GM19328 (cell line): ENCODE results near the gene OSBPL8.

ENCODE experiments used
- ATAC-seq: cut with Tn5 transposase; IDR thresholded peaks from one replicate; pipeline ENCODE4 v1.9.1; 2021; ENCODE audit warnings: mild to moderate bottlenecking, moderate library complexity; ENCODE audit not compliant: unreplicated experiment

The OSBPL8 gene

GRCh38 chr12:76559400-76560085 is at the start of gene OSBPL8:
TSS of gene OSBPL8 (minus strand) at chr12:76559771. CDS start at chr12:76487551, 72,220 bp downstream.
- ATAC-seq: peak; percentile 63

DNA sequence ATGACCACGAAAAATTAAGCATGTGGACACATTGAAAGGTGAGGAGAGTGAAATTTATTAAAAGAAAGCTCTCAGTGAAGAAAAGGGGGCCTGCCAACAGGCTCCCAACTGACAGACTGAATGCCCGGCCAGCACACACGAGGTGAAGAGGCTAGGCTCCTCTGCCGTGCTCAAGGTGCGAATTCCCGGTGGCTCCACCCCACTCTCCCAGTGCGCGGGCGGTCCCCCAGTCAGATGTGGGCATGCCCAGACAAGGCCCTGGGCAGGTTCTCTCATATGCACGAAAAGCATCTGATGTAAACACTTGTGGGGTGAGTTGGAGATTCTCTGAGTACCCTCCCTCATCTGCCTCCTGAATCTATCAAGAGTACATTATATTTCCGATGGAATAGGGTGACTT is 48.5 kb upstream of the OSBPL8 start:
- no peak for ATAC-seq

DNA sequence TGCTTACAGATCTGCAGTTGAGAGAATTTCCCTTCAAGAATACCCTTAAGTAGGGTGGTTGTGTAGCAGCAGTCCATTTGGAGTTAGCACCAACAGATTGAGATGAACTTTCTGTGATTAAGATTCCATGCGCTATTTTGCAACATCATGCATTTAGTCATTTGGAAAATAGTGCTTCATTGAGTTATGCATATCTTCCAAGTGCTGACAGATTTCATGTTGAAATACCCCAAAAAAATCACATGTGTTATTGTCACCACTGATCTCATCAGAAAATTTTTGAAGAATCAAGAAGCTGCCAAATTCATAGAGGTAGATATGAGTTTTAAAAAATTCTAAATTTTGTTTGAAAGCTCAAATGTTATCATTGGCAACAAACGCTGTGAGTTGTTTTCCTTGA is 35.5 kb upstream of the OSBPL8 start:
- no peak for ATAC-seq

GRCh38 chr12:76591476-76591875 is 31.9 kb upstream of the OSBPL8 start:
- ATAC-seq: no peak

DNA sequence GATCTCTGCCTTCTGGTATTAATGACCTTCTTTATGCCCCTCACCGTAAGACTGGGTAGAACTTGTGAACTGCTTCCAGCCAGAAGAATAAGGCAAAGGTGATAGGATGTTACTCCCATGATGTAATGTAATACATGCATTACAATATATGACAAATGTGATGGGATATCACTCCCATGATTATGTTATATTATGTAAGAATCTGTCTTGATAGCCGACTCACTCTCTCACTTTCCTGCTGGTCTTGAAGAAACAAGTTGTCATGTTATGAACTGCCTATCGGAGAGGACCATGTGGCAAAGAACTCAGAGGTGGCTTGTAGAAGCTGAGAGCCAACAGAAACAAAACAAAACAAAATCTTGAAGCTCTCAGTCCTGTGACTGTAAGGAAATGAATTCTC is 30.6 kb upstream of the OSBPL8 start:
- no peak for ATAC-seq

- no peak for ATAC-seq
These were observed 29.5 kb upstream of the OSBPL8 start for GRCh38 chr12:76588881-76589565.

GRCh38 chr12:76587428-76588178 is 28.0 kb upstream of the OSBPL8 start:
- no peak for ATAC-seq

GRCh38 chr12:76586764-76587395 is 27.3 kb upstream of the OSBPL8 start:
- no peak for ATAC-seq

DNA sequence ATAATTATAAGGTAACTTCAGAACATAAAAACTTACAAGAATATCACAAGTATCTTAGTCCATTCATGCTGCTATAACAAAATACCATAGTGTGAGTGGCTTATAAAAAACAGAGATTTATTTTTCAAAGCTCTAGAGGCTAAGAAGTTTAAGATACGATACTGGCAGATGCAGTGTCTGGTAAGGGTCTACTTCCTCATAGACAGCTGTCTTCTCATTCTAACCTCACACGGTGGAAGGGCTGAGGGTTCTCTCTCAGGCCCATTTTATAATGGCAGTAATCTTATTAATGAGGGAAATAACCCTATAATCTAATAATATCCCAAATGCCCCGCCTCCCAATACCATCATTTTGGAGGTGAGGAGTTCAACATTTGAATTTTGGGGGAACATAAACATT is 23.7 kb upstream of the OSBPL8 start:
- no peak for ATAC-seq

- ATAC-seq: no peak
These were observed 14.3 kb upstream of the OSBPL8 start for GRCh38 chr12:76573840-76574373.

- no peak for ATAC-seq
These were observed 11.7 kb upstream of the OSBPL8 start for GRCh38 chr12:76571256-76571655.

DNA sequence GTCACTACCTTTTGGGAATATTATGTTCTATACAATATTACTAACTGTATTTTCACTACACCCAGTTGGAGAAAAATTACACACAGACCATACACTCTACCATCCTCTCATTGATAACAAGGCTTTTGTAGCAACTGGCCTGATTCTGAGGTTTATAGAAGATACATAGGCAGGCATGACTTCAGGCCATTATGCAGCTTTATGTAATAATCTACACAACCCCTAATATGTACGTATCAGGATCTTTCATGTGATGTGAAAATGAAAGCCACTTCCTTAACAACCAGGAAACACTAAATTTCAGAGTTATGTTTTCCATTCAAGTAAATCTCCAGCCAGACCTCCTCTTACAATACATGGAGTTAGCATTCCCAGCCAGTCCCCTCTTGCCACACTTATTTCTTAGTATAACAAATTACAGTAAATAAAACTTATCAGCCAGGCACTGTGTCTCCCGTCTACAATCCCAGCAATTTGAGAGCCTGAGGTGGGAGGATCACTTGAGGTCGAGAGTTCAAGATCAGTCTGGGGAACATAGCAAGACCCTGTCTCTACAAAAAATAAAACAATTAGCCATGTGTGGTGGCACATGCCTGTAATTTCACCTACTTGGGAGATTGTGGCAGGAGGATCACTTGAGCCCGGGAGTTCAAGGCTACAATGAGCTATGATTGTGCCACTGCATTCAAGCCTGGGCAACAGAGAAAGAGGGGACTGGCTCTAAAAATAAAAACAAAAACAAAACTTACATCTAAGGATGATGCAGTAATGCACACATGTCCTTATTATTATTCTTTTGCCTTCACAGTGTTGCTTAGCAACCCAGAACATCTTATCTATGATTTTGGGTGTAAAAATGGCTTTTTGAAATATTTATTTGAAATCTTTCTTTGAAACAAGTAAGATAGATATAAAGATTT is 10.4 kb upstream of the OSBPL8 start:
- ATAC-seq: no peak

- no peak for ATAC-seq
These were observed 9.4 kb upstream of the OSBPL8 start for GRCh38 chr12:76568888-76569551.

DNA sequence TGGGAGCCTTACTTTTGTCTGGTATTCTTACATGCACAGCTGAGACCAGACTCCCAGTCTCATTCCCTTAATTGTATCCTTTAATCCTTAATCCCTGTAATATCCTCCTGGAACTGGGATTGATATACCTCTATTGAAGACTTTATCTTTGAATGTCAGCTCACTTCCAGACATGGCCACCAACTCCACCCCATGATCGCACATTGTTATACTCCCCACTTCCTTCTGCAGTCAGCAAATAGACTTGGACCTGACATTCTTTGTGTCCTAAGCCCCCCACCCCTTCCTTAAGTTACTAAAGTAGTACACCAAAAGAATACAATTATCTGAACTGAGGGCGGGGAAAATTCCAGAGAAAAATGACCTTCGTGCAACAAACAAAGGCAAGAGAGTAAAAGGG is 8.6 kb upstream of the OSBPL8 start:
- no peak for ATAC-seq

DNA sequence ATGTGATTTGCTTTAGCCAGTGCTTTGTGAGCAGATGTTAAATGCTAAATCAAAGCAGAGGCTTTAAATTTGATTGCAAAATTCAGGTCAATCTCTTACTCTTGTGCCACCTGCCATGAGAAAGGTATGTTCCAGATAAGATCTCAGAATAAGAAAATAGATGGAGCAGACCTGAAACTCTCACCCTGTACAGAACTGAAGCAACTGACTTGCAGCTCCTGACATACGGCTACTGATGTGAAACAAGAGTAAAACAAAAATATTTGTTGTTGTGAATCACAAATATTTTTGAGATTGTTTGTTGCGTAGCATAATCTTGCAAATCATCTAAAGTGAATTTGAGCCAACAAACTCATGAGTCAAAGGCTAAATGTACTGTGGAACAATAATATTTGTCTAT is 3.5 kb upstream of the OSBPL8 start:
- ATAC-seq: no peak

DNA sequence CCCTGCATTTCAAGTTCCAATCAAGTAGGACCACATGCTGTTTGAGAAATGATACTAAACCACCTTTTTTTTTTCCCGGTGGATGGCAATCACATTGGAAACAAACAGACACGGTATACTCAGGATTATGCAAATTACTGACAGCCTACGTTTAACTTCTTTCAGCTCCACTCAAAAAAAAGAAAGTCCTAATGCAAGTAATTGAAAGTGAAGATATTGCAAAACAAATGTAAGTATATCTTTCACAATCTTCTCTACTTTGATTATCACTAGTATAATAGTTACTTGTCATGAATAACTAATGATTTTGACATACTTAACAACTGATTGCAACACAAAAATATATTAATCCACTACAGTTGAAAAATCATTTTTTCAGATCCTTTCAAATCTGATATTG is 2.6 kb upstream of the OSBPL8 start:
- no peak for ATAC-seq

DNA sequence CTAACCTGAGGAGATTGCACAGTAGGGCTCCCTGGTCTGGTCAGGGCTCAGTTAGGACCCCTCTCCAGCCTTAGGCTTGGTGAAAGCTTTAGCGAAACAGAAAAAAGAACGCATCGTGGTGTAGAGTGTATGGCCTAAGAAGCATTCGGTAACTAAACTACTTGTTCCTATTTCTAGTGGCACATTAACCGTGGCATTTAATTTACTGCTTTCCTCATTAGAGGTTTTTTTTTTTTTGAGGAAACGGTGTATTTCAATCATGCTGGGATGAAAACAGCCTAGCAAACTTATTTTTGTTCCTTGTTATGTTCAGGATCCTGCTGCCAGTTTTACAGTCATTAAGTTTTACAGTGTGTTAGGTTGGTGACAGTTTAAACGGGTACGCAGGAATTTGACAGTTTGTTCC is 518 bp upstream of the OSBPL8 start:
- peak; percentile 39 for ATAC-seq

- ATAC-seq: peak; percentile 59
These were observed 729 bp downstream of the OSBPL8 start for GRCh38 chr12:76558684-76559399.

DNA sequence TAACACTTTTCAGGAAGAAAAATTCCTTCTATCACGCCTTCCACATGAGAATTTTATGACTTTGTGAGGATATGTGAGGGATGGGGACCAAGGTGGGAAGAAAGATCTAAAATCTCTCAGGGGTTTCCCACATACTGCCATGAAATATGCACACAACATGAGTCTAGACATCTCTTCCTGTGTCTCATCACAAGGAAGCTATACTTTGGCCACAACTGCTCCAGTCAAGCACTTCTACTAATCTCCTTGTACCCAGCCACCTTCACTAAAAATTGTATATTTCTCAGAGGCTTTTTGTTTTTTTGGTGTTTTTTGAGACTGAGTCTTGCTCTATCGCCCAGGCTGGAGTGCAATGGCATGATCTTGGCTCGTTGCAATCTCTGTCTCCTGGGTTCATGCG is 3.2 kb downstream of the OSBPL8 start:
- ATAC-seq: no peak
